ENCODE measurements around the gene ANXA11. TPM values are rescaled to one million over a fixed set of nuclear protein-coding genes. Genes with fewer than 3 reads are reported as not detected.
"Not testable (repeated sequence)": the region's sequence is repeated elsewhere in the genome, so short reads cannot be mapped to it uniquely, and the experiment has no call there.

Gene ANXA11
- total RNA-seq, 2 experiments from 2014 or later, result 249 to 277 TPM

GRCh38 chr10:80236457-80236856 lies 31.1 kb upstream of the ANXA11 start:
- H3K9me3 Mint-ChIP-seq (ENCODE audit: insufficient read depth); H3K4me3 Mint-ChIP-seq; H3K27ac Mint-ChIP-seq; H3K4me1 Mint-ChIP-seq (ENCODE audit: low read depth); DNase-seq; ATAC-seq; CTCF ChIA-PET; H3K36me3 Mint-ChIP-seq (ENCODE audit: low read depth); POLR2A ChIA-PET; H3K27me3 Mint-ChIP-seq (ENCODE audit: low read depth): not testable (repeated sequence)

DNA sequence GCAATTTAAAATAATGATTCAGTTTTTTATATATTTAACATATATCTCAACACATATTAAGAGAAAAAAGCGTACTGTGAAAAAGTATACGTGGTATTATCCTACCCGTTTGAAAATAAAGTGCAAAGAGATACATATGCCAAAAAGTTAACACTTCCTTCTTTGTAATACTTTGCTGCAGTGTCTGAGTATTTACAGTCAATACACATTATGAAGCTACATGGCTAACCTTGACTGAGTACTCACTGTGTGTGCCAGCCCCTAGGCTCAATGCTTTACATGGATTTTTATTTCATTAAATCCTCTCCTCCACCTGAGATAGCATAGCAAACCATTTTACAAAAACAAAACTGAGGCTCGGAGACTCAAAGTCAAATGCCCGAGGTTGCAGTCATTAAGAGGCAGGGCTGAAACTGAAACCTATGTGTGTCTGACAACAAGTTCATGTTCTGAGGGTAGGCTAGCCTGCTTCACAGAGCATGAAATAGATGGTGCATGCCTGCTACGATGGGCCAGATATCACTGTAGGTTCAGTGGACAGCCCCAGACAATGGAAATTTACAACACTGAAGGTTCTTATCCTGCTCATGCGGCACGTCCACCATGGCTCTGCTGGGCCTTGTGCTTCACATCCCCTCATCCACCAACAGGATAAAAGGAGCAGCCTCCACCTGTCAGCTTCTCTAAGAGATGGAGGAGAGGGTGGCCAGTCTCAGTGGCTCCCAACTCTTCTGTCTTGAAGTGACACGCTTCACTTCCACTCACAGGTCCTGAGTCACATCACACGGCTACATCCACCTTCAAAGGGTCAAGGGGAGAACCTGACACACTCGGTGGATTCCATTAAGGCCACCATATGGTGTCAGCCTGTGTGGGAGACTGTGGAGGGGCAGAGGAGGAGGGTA lies 29.2 kb upstream of the ANXA11 start:
- H3K4me3 Mint-ChIP-seq; H3K9me3 Mint-ChIP-seq (ENCODE audit: insufficient read depth); CTCF ChIA-PET; DNase-seq; H3K27ac Mint-ChIP-seq; H3K27me3 Mint-ChIP-seq (ENCODE audit: low read depth); H3K36me3 Mint-ChIP-seq (ENCODE audit: low read depth); H3K4me1 Mint-ChIP-seq (ENCODE audit: low read depth); POLR2A ChIA-PET: not testable (repeated sequence)
- ATAC-seq, result peak; percentile 49

DNA sequence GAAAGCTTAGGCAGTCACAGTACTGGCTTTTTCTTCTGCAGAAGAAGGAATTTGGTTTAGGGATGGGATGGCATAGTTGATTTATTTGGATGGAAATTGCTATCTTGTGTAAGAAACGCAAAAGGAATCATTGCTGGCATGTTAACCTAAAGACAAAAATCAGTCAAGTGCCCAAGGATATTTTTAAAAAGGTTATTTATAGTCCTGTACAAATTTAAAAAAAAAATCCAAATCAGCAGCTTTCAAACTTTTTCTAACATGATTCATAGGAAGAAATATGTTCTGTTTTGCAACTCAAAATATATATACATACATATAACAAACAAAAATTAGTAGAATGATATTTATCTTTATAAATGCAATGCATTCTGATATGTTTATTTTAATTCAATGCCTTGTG lies 28.5 kb upstream of the ANXA11 start:
- H3K4me1 Mint-ChIP-seq (ENCODE audit: low read depth); H3K27me3 Mint-ChIP-seq (ENCODE audit: low read depth); H3K4me3 Mint-ChIP-seq; ATAC-seq; CTCF ChIA-PET; H3K9me3 Mint-ChIP-seq (ENCODE audit: insufficient read depth); POLR2A ChIA-PET; H3K27ac Mint-ChIP-seq; DNase-seq; H3K36me3 Mint-ChIP-seq (ENCODE audit: low read depth): not testable (repeated sequence)

DNA sequence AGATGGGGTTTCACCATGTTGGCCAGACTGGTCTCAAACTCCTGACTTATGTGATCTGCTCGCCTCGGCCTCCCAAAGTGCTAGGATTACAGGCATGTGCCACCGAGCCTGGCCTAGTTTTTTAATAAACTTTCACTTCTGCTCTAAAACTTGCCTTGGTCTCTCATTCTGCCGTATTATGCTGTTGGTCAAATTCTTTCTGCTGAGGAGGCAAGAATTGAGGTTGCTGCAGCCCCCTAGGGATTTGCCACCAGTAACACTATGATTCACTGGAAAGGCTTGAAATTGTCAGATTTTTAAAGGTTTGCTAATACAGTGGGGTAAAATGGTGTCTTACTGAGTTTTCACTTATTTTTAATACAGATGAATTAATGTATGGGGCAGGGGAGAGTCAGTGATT lies 21.4 kb upstream of the ANXA11 start:
- H3K4me1 Mint-ChIP-seq (ENCODE audit: low read depth); H3K9me3 Mint-ChIP-seq (ENCODE audit: insufficient read depth); POLR2A ChIA-PET; H3K27ac Mint-ChIP-seq; H3K27me3 Mint-ChIP-seq (ENCODE audit: low read depth); DNase-seq; H3K36me3 Mint-ChIP-seq (ENCODE audit: low read depth); H3K4me3 Mint-ChIP-seq; ATAC-seq; CTCF ChIA-PET: not testable (repeated sequence)

DNA sequence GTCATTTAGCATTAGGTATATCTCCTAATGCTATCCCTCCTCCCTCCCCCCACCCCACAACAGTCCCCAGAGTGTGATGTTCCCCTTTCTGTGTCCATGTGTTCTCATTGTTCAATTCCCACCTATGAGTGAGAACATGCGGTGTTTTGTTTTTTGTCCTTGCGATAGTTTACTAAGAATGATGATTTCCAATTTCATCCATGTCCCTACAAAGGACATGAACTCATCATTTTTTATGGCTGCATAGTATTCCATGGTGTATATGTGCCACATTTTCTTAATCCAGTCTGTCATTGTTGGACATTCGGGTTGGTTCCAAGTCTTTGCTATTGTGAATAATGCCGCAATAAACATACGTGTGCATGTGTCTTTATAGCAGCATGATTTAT lies 17.7 kb upstream of the ANXA11 start:
- not testable (repeated sequence) for H3K27me3 Mint-ChIP-seq (ENCODE audit: low read depth); H3K9me3 Mint-ChIP-seq (ENCODE audit: insufficient read depth); H3K36me3 Mint-ChIP-seq (ENCODE audit: low read depth); ATAC-seq; H3K27ac Mint-ChIP-seq; H3K4me3 Mint-ChIP-seq; H3K4me1 Mint-ChIP-seq (ENCODE audit: low read depth); DNase-seq
- CTCF ChIA-PET, result interaction anchor here (1.0 to 3.8 kb wide), 13 partner anchors 30 to 85 kb away, joined by 3 to 109 read pairs (median 5); no protein-coding TSS in a partner anchor
- POLR2A ChIA-PET, result interaction anchor here (1.1 to 1.6 kb wide), 3 partner anchors 35 to 80 kb away, joined by 4 to 5 read pairs (median 4); no protein-coding TSS in a partner anchor

DNA sequence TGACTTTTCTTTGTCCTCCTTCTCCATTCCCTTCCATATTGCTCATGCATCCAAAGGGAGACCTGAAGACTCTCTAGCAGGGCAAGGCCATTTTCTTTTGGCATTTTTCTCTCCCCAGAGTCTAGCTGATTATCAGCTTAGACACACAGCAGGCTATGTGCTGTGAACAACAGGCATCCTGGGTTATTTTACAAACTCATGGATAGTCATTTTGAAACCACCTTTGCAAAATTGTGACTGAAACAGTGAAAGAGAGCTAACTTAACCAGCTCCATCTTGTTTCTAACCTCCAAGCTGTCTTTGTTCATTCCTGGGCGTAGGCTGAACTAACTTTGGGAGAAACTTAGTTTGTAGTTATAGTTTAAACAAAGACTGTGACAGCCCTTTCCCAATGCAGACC lies 13.5 kb upstream of the ANXA11 start:
- H3K27me3 Mint-ChIP-seq (ENCODE audit: low read depth); ATAC-seq; POLR2A ChIA-PET; H3K36me3 Mint-ChIP-seq (ENCODE audit: low read depth); H3K27ac Mint-ChIP-seq; H3K4me1 Mint-ChIP-seq (ENCODE audit: low read depth); H3K4me3 Mint-ChIP-seq; DNase-seq; H3K9me3 Mint-ChIP-seq (ENCODE audit: insufficient read depth): not testable (repeated sequence)
- CTCF ChIA-PET, result interaction anchor here (1.2 kb wide), 1 partner anchor 31 kb away, joined by 3 read pairs; no protein-coding TSS in a partner anchor

DNA sequence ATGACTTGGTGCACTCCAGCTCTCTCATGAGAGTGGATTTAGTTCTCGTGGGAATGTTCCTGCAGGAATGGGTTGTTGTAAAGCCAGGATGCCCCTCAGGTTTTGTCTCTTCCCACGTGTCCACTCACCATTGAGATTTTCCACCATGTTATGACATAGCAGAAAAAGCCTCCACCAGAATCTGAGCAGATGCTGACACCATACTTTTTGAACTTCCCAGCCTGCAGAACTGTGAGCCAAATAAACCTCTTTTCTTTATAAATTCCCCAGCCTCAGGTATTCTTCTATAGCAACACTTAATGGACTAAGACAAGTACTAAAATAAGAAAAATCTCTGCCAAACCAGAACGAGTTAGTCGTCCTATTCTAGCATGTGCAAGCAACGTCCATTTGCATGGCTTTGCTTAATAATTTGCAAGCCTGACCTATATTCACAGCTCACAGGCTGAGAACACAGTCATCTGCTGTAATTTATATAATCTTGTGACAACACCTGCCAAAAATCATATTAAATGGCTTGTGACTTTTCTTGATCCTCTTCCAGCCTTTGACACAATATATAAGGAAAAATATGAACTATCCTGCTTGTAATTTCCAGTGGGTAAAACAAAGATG lies 9.1 kb upstream of the ANXA11 start:
- CTCF ChIA-PET; H3K4me1 Mint-ChIP-seq (ENCODE audit: low read depth); POLR2A ChIA-PET; H3K27me3 Mint-ChIP-seq (ENCODE audit: low read depth); DNase-seq; H3K36me3 Mint-ChIP-seq (ENCODE audit: low read depth); H3K27ac Mint-ChIP-seq; H3K9me3 Mint-ChIP-seq (ENCODE audit: insufficient read depth); ATAC-seq; H3K4me3 Mint-ChIP-seq: not testable (repeated sequence)

DNA sequence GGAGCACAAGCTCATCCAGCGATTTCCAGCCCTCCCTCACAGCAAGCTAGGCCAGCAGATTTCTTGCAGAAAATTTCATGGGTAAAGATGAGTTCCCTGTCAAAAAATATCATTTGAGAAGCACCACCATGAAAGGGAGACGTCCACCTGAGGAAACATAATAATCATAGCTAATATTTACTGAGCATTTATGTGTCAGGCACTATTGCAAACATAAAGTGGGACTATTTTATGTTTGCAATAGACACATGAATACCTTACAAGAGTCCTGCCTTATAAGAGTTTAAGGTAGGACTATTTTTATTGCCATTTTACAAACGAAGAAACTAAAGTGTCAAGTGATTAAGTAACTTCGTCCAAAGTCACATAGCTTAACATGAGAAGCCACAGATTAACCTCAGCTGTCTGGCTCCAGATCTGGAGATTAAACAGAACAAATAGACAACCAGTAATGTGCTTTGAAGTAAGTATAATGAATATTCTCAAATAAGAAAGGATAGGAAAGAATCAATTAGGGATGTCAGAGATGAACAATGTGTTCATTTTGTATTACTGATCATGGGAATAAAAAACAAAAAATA lies 7.3 kb upstream of the ANXA11 start:
- not testable (repeated sequence) for ATAC-seq; H3K9me3 Mint-ChIP-seq (ENCODE audit: insufficient read depth); H3K36me3 Mint-ChIP-seq (ENCODE audit: low read depth); H3K27ac Mint-ChIP-seq; H3K27me3 Mint-ChIP-seq (ENCODE audit: low read depth); DNase-seq; H3K4me3 Mint-ChIP-seq
- ChIA-PET CTCF (interaction anchor here (0.7 to 1.4 kb wide), 3 partner anchors 9 to 69 kb away, joined by 3 to 7 read pairs (median 5); no protein-coding TSS in a partner anchor), POLR2A (interaction anchor here (0.6 kb wide), 1 partner anchor 137 kb away, joined by 4 read pairs; no protein-coding TSS in a partner anchor)
- peaks cover 12% of the 10 kb centered on the region for H3K4me1 Mint-ChIP-seq (ENCODE audit: low read depth)

DNA sequence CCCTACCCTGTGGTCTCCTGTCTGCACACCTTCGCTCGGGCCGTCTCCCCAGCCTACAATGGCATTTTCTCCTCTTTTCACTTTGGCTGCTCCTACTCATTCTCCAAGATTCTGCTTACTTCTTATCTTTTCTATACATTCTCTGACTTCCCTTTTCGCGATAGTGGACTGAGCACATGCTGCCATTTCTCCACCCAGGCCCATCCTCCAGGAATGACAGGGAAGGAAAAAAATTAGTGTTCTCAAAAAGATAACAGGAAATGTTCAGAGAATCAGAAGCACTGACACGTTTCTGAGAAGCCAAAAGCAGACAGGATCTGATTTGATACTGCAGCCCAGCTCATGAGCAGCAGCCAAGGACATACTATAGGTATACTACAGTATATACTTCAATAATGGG lies 6.4 kb upstream of the ANXA11 start:
- ChIA-PET CTCF (no interaction called here), POLR2A (no interaction called here)
- H3K4me1 Mint-ChIP-seq (ENCODE audit: low read depth), result peaks cover 12% of the 10 kb centered on the region
- no peak overlapping the region for H3K27ac Mint-ChIP-seq
- no peaks in the 10 kb centered on the region for H3K27me3 Mint-ChIP-seq (ENCODE audit: low read depth)
- no peak overlapping the region for H3K4me3 Mint-ChIP-seq
- H3K9me3 Mint-ChIP-seq (ENCODE audit: insufficient read depth), result no peaks in the 10 kb centered on the region
- H3K36me3 Mint-ChIP-seq (ENCODE audit: low read depth), result no peaks in the 10 kb centered on the region
- DNase-seq (no peak), ATAC-seq (no peak)

GRCh38 chr10:80210259-80210658 lies 4.9 kb upstream of the ANXA11 start:
- no peak overlapping the region for H3K27ac Mint-ChIP-seq
- H3K9me3 Mint-ChIP-seq (ENCODE audit: insufficient read depth), result no peaks in the 10 kb centered on the region
- DNase-seq, result no peak
- ChIA-PET POLR2A (no interaction called here), CTCF (no interaction called here)
- no peaks in the 10 kb centered on the region for H3K36me3 Mint-ChIP-seq (ENCODE audit: low read depth)
- H3K4me3 Mint-ChIP-seq, result no peak overlapping the region
- H3K27me3 Mint-ChIP-seq (ENCODE audit: low read depth), result no peaks in the 10 kb centered on the region
- peaks cover 23% of the 10 kb centered on the region for H3K4me1 Mint-ChIP-seq (ENCODE audit: low read depth)
- ATAC-seq, result no peak

DNA sequence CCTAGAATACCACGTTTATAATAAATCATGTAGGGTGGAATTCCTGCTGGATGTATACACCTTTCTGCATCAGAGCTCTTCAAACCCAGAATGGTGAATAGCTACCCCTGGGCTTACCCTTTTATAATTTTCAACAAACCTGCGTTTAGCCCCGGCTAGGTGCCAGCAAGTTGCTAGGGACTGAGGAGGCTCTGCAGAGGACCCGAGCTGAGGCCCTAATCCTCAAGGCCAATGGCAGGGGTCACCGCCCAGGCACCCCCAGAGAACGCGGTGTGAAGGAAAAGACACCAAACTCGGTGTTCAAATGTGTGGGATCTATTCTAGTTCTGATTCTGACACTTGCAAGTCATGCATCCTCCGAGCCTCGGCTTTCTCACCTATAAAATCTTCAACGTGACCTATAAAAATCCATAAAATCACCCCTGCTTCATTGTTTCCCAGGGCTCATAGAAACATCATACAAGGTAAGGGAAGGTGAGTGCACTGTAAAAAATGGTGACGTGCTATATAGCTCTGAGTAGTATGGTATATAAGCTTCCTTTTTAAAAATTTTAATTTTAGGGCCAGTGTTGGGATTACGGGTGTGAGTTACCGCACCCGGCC lies 2.5 kb upstream of the ANXA11 start:
- ATAC-seq (no peak), DNase-seq (no peak)
- CTCF ChIA-PET, result interaction anchor here (0.6 to 2.1 kb wide), 2 partner anchors 64 to 436 kb away, joined by 3 to 11 read pairs; no protein-coding TSS in a partner anchor
- Mint-ChIP-seq H3K27ac (no peak overlapping the region), H3K27me3 (ENCODE audit: low read depth) (no peaks in the 10 kb centered on the region), H3K4me1 (ENCODE audit: low read depth) (peaks cover 37% of the 10 kb centered on the region), H3K36me3 (ENCODE audit: low read depth) (peaks cover 10% of the 10 kb centered on the region), H3K9me3 (ENCODE audit: insufficient read depth) (no peaks in the 10 kb centered on the region), H3K4me3 (no peak overlapping the region)
- POLR2A ChIA-PET, result no interaction called here

GRCh38 chr10:80206277-80206655 lies 929 bp upstream of the ANXA11 start:
- peaks cover 44% of the 10 kb centered on the region for H3K4me1 Mint-ChIP-seq (ENCODE audit: low read depth)
- no peak for DNase-seq

More at GRCh38 chr10:80206277-80206655, 929 bp upstream of the ANXA11 start:
- H3K27me3 Mint-ChIP-seq (ENCODE audit: low read depth), result no peaks in the 10 kb centered on the region
- POLR2A ChIA-PET, result interaction anchor here (5.7 kb wide), 1 partner anchor 20 kb away, joined by 80 read pairs; no protein-coding TSS in a partner anchor
- no peak overlapping the region for H3K27ac Mint-ChIP-seq
- H3K9me3 Mint-ChIP-seq (ENCODE audit: insufficient read depth), result no peaks in the 10 kb centered on the region
- CTCF ChIA-PET, result interaction anchor here (0.9 kb wide), 1 partner anchor 62 kb away, joined by 3 read pairs; no protein-coding TSS in a partner anchor
- peaks cover 21% of the 10 kb centered on the region for H3K36me3 Mint-ChIP-seq (ENCODE audit: low read depth)
- ATAC-seq, result no peak
- H3K4me3 Mint-ChIP-seq, result peak overlapping the region; percentile 83

Data from activated CD8-positive, alpha-beta T cell treated with anti-CD3 and anti-CD28 coated beads, Interleukin-2, amount 10 ng/mL, durations not matched to agents 7 days and 5 days (primary cell).